Measurements from ENCODE around the gene ABLIM1. TPM values are rescaled to one million over a fixed set of nuclear protein-coding genes. Genes with fewer than 3 reads are reported as not detected.

ABLIM1 gene
- total and polyA plus RNA-seq, 2 experiments from 2014 or later = 21.9 to 45.1 TPM

DNA sequence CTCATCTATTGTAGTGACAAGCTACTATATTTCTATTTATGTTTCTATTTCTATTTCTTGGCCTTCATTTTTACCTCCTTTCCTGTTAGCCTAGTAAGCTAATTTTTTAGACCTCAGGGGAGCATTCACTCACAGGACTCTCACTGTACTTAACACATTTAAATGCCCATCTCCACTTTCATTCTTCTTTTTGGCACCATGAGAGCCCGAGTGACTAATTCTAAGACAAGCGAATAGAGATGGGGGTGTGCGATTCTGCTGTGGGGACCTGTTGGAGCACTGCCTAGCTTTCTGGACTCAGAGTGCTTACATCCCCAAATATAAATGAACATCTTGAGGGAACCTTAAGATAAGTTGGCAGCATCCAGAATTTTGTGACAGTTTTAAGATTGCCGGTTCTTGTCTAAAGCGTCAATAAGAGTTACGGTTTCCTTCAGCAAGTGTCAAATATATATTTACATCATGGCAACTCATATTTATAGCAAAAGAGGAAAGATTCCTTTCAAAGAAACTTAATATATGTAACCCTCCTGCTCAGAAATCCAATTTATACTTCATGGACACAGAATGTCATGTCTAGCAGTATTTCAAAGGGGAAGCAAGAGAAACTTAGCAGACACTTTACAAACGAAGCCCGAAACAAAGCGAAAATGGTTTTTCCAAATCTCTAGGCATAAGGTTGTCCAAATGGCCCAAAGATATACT lies 199.7 kb downstream of the ABLIM1 start (continued):
- TF ChIP-seq ZNF462 (CRISPR knock-in tag; IDR thresholded peaks at IDR 0.05) (no peak), CREB1 (CRISPR knock-in tag; IDR thresholded peaks at IDR 0.05; ENCODE audit: low read depth) (no peak), EZH2phosphoT487 (IDR thresholded peaks at IDR 0.05; ENCODE audit: unreplicated experiment) (no peak)
- TF ChIP-seq, protein P1, sequence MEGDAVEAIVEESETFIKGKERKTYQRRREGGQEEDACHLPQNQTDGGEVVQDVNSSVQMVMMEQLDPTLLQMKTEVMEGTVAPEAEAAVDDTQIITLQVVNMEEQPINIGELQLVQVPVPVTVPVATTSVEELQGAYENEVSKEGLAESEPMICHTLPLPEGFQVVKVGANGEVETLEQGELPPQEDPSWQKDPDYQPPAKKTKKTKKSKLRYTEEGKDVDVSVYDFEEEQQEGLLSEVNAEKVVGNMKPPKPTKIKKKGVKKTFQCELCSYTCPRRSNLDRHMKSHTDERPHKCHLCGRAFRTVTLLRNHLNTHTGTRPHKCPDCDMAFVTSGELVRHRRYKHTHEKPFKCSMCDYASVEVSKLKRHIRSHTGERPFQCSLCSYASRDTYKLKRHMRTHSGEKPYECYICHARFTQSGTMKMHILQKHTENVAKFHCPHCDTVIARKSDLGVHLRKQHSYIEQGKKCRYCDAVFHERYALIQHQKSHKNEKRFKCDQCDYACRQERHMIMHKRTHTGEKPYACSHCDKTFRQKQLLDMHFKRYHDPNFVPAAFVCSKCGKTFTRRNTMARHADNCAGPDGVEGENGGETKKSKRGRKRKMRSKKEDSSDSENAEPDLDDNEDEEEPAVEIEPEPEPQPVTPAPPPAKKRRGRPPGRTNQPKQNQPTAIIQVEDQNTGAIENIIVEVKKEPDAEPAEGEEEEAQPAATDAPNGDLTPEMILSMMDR (conservative IDR thresholded peaks at IDR 0.05; ENCODE audit: low read depth in 2 of 2) = no peak

GRCh38 chr10:114453576-114453975 lies 204.5 kb downstream of the ABLIM1 start:
- Histone ChIP-seq H3K9me2 (ENCODE audit: insufficient read depth) (no peaks in the 10 kb centered on the region), H3K4me3 (no peak overlapping the region), H3K27ac (ENCODE audit: low read depth) (no peak overlapping the region), H3K79me2 (replicated peaks; ENCODE audit: insufficient read depth) (no peaks in the 10 kb centered on the region), H2AFZ (no peak overlapping the region), H3K4me2 (no peak overlapping the region), H4K20me1 (replicated peaks; ENCODE audit: insufficient read depth) (no peaks in the 10 kb centered on the region), H3F3A (replicated peaks; ENCODE audit: low read depth) (no peaks in the 10 kb centered on the region), H3K36me3 (ENCODE audit: insufficient read depth) (no peaks in the 10 kb centered on the region), H3K27me3 (ENCODE audit: insufficient read depth) (no peaks in the 10 kb centered on the region), H3K4me1 (ENCODE audit: insufficient read depth) (peaks cover 3% of the 10 kb centered on the region; the same call in 1 of the 2 replicates)
- ATAC-seq (no peak; the same call in 2 of the 3 replicates), DNase-seq (ENCODE audit: low spot score) (peak; percentile 28)
- Mint-ChIP-seq H3K27me3 (ENCODE audit: insufficient read depth, low read depth, poor library complexity) (no peaks in the 10 kb centered on the region), H3K27ac (no peak overlapping the region), H3K36me3 (ENCODE audit: low read depth) (peaks cover 8% of the 10 kb centered on the region; the same call in 2 of the 3 replicates), H3K4me1 (peaks cover 3% of the 10 kb centered on the region; the same call in 2 of the 3 replicates), H3K4me3 (no peak overlapping the region), H3K9me3 (no peaks in the 10 kb centered on the region)
- TF ChIP-seq POLR2AphosphoS5 (IDR thresholded peaks at IDR 0.05; ENCODE audit: low read depth) (no peak), ZNF114 (CRISPR knock-in tag; IDR thresholded peaks at IDR 0.05) (no peak), REST (IDR thresholded peaks at IDR 0.05; ENCODE audit: unreplicated experiment) (no peak), EZH2 (IDR thresholded peaks at IDR 0.05; ENCODE audit: low read depth, unreplicated experiment) (no peak)
- TF ChIP-seq, protein P1 (conservative IDR thresholded peaks at IDR 0.05; ENCODE audit: low read depth in 2 of 2) = no peak
